WTC11 (cell line): Measurements from ENCODE around the gene ABCC9. TPM values are rescaled to one million over a fixed set of nuclear protein-coding genes. Genes with fewer than 3 reads are reported as not detected.

ENCODE experiments used
- ATAC-seq: fragments of 200-7000 bp; cut with Tn5 transposase; 2 replicates; pipeline ENCODE4 v1.10.0; 2021; ENCODE audit warnings: mild to moderate bottlenecking, moderate library complexity
- CTCF ChIA-PET: fragments of 300-600 bp; sonication (Branson Sonifier 250); formaldehyde crosslinking; loops from one replicate; lab custom pipeline; 2021; ENCODE audit warnings: antibody characterized with exemption; lab: Charles Lee
- POLR2A ChIA-PET: fragments of 350-600 bp; sonication (Branson Sonifier 250); formaldehyde crosslinking; loops from one replicate; lab custom pipeline; 2021; ENCODE audit warnings: antibody characterized with exemption; lab: Charles Lee
- DNase-seq: peaks from one replicate; pipeline ENCODE4 v3.0.0; 2021; ENCODE audit warnings: low spot score
- H3K27ac Mint-ChIP-seq: 2 replicates; pipeline ENCODE4 v1.8.0; 2021; ENCODE audit warnings: mixed read lengths
- H3K27me3 Mint-ChIP-seq: 2 replicates; pipeline ENCODE4 v1.8.0; 2021; ENCODE audit warnings: low read depth, mild to moderate bottlenecking, moderate library complexity, mixed read lengths
- H3K36me3 Mint-ChIP-seq: 2 replicates; pipeline ENCODE4 v1.8.0; 2021; ENCODE audit warnings: mixed read lengths
- H3K4me1 Mint-ChIP-seq: 2 replicates; pipeline ENCODE4 v1.8.0; 2022; ENCODE audit warnings: mixed read lengths
- H3K4me3 Mint-ChIP-seq: 2 replicates; pipeline ENCODE4 v1.8.0; 2021; ENCODE audit warnings: mild to moderate bottlenecking, moderate library complexity, mixed read lengths
- H3K9me3 Mint-ChIP-seq: 2 replicates; pipeline ENCODE4 v1.8.0; 2021; ENCODE audit warnings: mixed read lengths
- CBFB ChIP-seq: sonication (generic); formaldehyde crosslinking; IDR thresholded peaks from 2 replicates; pipeline ENCODE4 v1.8.1; 2022; ENCODE audit warnings: mild to moderate bottlenecking, low read depth, missing genetic modification reagents
- CDX4 ChIP-seq: fragments of 250-450 bp; sonication (Bioruptor Pico); IDR thresholded peaks from 2 replicates; pipeline ENCODE4 v1.9.0; 2021; ENCODE audit warnings: moderate library complexity, mild to moderate bottlenecking, inconsistent platforms, borderline replicate concordance
- FOXP1 ChIP-seq: sonication (generic); formaldehyde crosslinking; IDR thresholded peaks from 2 replicates; pipeline ENCODE4 v1.8.0; 2022; ENCODE audit warnings: missing genetic modification reagents, mild to moderate bottlenecking, moderate library complexity, borderline replicate concordance
- FOXP4 ChIP-seq: sonication (generic); formaldehyde crosslinking; IDR thresholded peaks from 2 replicates; pipeline ENCODE4 v1.8.0; 2022; ENCODE audit warnings: mild to moderate bottlenecking, missing genetic modification reagents
- GRHL2 ChIP-seq: fragments of 250-450 bp; sonication (Bioruptor Pico); IDR thresholded peaks from 2 replicates; pipeline ENCODE4 v1.8.0; 2022; ENCODE audit warnings: mild to moderate bottlenecking, moderate library complexity; ENCODE audit not compliant: insufficient replicate concordance, severe bottlenecking
- KAT7 ChIP-seq: sonication (generic); formaldehyde crosslinking; IDR thresholded peaks from 2 replicates; pipeline ENCODE4 v1.8.1; 2023; ENCODE audit warnings: missing genetic modification reagents, mild to moderate bottlenecking, borderline replicate concordance
- MAX ChIP-seq: sonication (generic); formaldehyde crosslinking; IDR thresholded peaks from 2 replicates; pipeline ENCODE4 v1.8.0; 2022; ENCODE audit warnings: mild to moderate bottlenecking, missing genetic modification reagents
- NFE2L1 ChIP-seq: sonication (generic); formaldehyde crosslinking; IDR thresholded peaks from 2 replicates; pipeline ENCODE4 v1.8.1; 2023; ENCODE audit warnings: missing genetic modification reagents
- PRDM15 ChIP-seq: sonication (generic); formaldehyde crosslinking; IDR thresholded peaks from 2 replicates; pipeline ENCODE4 v1.8.0; 2022; ENCODE audit warnings: missing genetic modification reagents
- TEAD1 ChIP-seq: sonication (generic); formaldehyde crosslinking; IDR thresholded peaks from 2 replicates; pipeline ENCODE4 v1.8.0; 2022; ENCODE audit warnings: mild to moderate bottlenecking, missing genetic modification reagents
- TEAD4 ChIP-seq: sonication (generic); formaldehyde crosslinking; IDR thresholded peaks from 2 replicates; pipeline ENCODE4 v1.8.0; 2022; ENCODE audit warnings: mild to moderate bottlenecking, missing genetic modification reagents
- ZBTB43 ChIP-seq: sonication (generic); formaldehyde crosslinking; IDR thresholded peaks from 2 replicates; pipeline ENCODE4 v1.8.1; 2023; ENCODE audit warnings: mild to moderate bottlenecking, missing genetic modification reagents
- ZNF121 ChIP-seq: sonication (generic); formaldehyde crosslinking; IDR thresholded peaks from 2 replicates; pipeline ENCODE4 v1.8.0; 2023; ENCODE audit warnings: missing genetic modification reagents
- ZNF219 ChIP-seq: sonication (generic); formaldehyde crosslinking; IDR thresholded peaks from 2 replicates; pipeline ENCODE4 v1.8.0; 2023; ENCODE audit warnings: missing genetic modification reagents, mild to moderate bottlenecking, borderline replicate concordance
- ZNF396 ChIP-seq: fragments of 250-450 bp; sonication (Bioruptor Pico); IDR thresholded peaks from 2 replicates; pipeline ENCODE4 v1.8.0; 2021; ENCODE audit warnings: mild to moderate bottlenecking, moderate library complexity, borderline replicate concordance
- ZNF416 ChIP-seq: fragments of 250-450 bp; sonication (Bioruptor Pico); IDR thresholded peaks from 2 replicates; pipeline ENCODE4 v1.9.0; 2021; ENCODE audit warnings: mild to moderate bottlenecking, inconsistent platforms
- ZNF423 ChIP-seq: fragments of 250-450 bp; sonication (Bioruptor Pico); IDR thresholded peaks from 2 replicates; pipeline ENCODE4 v2.1.2; 2022; ENCODE audit warnings: mild to moderate bottlenecking, moderate library complexity
- total RNA-seq: library from RNA; stranded (reverse); gene quantifications from 3 replicates; pipeline ENCODE4 v1.2.3, GENCODE V29; 2021

The ABCC9 gene
- total RNA-seq, 1 experiment from 2014 or later = 0.04 TPM

- TF ChIP-seq ZNF416 (CRISPR knock-in tag) = no peak
- TF ChIP-seq TEAD4 (CRISPR knock-in tag) = no peak
- TF ChIP-seq ZNF121 (CRISPR knock-in tag) = no peak
- TF ChIP-seq TEAD1 = no peak
- TF ChIP-seq NFE2L1 (CRISPR knock-in tag) = no peak
- Mint-ChIP-seq H3K4me1 (no peaks in the 10 kb centered on the region), H3K27ac (no peak overlapping the region), H3K9me3 (no peaks in the 10 kb centered on the region), H3K4me3 (no peak overlapping the region), H3K27me3 (no peaks in the 10 kb centered on the region), H3K36me3 (no peaks in the 10 kb centered on the region)
- ATAC-seq (no peak), DNase-seq (no peak)
- CTCF ChIA-PET = interaction anchor here (1.2 kb wide), 1 partner anchor 146 kb away, joined by 3 read pairs; no protein-coding TSS in a partner anchor
- POLR2A ChIA-PET = no interaction called here
These were observed 97.4 kb downstream of the ABCC9 start for GRCh38 chr12:21843795-21844194.

GRCh38 chr12:21839776-21840175, 101.5 kb downstream of the ABCC9 start:
- no peak for ATAC-seq
- CTCF ChIA-PET = no interaction called here

GRCh38 chr12:21837847-21838246, 103.4 kb downstream of the ABCC9 start:
- Mint-ChIP-seq H3K27ac (no peak overlapping the region), H3K4me1 (no peaks in the 10 kb centered on the region), H3K36me3 (no peaks in the 10 kb centered on the region), H3K27me3 (no peaks in the 10 kb centered on the region; the same call in 1 of the 2 replicates), H3K9me3 (no peaks in the 10 kb centered on the region), H3K4me3 (no peak overlapping the region)
- ATAC-seq (no peak), DNase-seq (no peak)
- CTCF ChIA-PET = no interaction called here
- POLR2A ChIA-PET = no interaction called here
- no peak for TF ChIP-seq CDX4
- no peak for TF ChIP-seq ZNF423 (CRISPR knock-in tag)
- no peak for TF ChIP-seq ZNF396 (CRISPR knock-in tag)
- no peak for TF ChIP-seq KAT7
- no peak for TF ChIP-seq ZNF416 (CRISPR knock-in tag)
- TF ChIP-seq ZBTB43 (CRISPR knock-in tag) = no peak
- TF ChIP-seq MAX (CRISPR knock-in tag) = no peak
- no peak for TF ChIP-seq CBFB (CRISPR knock-in tag)

More at GRCh38 chr12:21839776-21840175, 101.5 kb downstream of the ABCC9 start:
- TF ChIP-seq GRHL2 (CRISPR knock-in tag) (no peak), PRDM15 (CRISPR knock-in tag) (no peak), ZNF219 (CRISPR knock-in tag) (no peak), FOXP4 (no peak), FOXP1 (CRISPR knock-in tag) (no peak), CBFB (CRISPR knock-in tag) (no peak)
- Mint-ChIP-seq H3K4me1 (no peaks in the 10 kb centered on the region), H3K27me3 (no peaks in the 10 kb centered on the region; the same call in 1 of the 2 replicates), H3K36me3 (no peaks in the 10 kb centered on the region), H3K9me3 (no peaks in the 10 kb centered on the region), H3K4me3 (no peak overlapping the region), H3K27ac (no peak overlapping the region)
- no peak for DNase-seq
- POLR2A ChIA-PET = no interaction called here
